Spleen (tissue), 7 donors: Measurements from ENCODE around the gene NINJ1.

Experiments used
- POLR2A ChIP-seq, 3 donors: fragments of 450-650 bp; IDR thresholded peaks; one replicate each; pipeline ENCODE4 v1.5.1; 2017; ENCODE audit warnings: antibody characterized with exemption in 3 of 3, mild to moderate bottlenecking in 1 of 3
- TF ChIP-seq, protein P1 (sequence below), 11 experiments: fragments of 200-600 bp in 7 of 11; fragments of 450-650 bp in 4 of 11; sonication (generic) in 4 of 11; IDR thresholded peaks in 8 of 11; conservative IDR thresholded peaks in 3 of 11; 1 replicate in 7 of 11; 2 replicates in 4 of 11; pipeline versions ENCODE4 v1.4.0 to v1.8.0; 2016 to 2021; ENCODE audit warnings: antibody characterized with exemption in 11 of 11, inconsistent platforms in 4 of 11, mild to moderate bottlenecking in 1 of 11
- donor health status: DM: no; HTN: no; CAD: no; lungs with moderate emphysema.
- donor health status: DM: no; HTN: no; CAD: no.
- donor health status: DM: no; HTN: no; CAD: no.

GRCh38 chr9:93141771-93142483 is 7.9 kb upstream of the NINJ1 start:
- TF ChIP-seq, protein P1, sequence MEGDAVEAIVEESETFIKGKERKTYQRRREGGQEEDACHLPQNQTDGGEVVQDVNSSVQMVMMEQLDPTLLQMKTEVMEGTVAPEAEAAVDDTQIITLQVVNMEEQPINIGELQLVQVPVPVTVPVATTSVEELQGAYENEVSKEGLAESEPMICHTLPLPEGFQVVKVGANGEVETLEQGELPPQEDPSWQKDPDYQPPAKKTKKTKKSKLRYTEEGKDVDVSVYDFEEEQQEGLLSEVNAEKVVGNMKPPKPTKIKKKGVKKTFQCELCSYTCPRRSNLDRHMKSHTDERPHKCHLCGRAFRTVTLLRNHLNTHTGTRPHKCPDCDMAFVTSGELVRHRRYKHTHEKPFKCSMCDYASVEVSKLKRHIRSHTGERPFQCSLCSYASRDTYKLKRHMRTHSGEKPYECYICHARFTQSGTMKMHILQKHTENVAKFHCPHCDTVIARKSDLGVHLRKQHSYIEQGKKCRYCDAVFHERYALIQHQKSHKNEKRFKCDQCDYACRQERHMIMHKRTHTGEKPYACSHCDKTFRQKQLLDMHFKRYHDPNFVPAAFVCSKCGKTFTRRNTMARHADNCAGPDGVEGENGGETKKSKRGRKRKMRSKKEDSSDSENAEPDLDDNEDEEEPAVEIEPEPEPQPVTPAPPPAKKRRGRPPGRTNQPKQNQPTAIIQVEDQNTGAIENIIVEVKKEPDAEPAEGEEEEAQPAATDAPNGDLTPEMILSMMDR (IDR thresholded peaks at IDR 0.05 in 8 of 11, conservative IDR thresholded peaks at IDR 0.05 in 3 of 11), result no peak
- TF ChIP-seq POLR2A (IDR thresholded peaks at IDR 0.05), result no peak
